ENCODE data around the gene CDK14. TPM values are rescaled to one million over a fixed set of nuclear protein-coding genes. Genes with fewer than 3 reads are reported as not detected.

Gene CDK14
- total RNA-seq, 1 experiment from 2014 or later: 57.9 TPM

DNA sequence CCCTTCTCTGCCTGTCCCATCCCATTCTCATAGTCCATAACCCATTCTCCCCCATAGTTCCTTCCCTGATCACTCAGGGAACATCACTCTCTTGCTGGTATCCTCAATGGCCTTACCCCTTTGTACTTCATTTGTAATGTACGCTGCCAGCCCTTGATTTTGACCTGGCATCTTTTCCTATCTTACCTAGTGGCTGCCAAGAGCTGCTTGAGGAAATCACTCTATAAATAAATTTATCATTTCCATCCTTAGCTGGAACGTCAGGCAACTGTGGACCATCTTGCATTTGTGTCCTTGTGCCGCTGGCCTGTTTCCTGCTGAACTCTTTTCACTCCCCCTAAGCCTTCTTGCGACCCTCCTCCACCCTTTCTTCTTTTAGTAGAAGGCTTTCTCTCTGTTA is 14.0 kb downstream of the CDK14 start:
- DNase-seq (ENCODE audit: low spot score) (no peak), ATAC-seq (no peak)
- H3K27me3 Mint-ChIP-seq (ENCODE audit: low read depth): no peaks in the 10 kb centered on the region
- H3K9me3 Mint-ChIP-seq: no peaks in the 10 kb centered on the region
- POLR2A ChIA-PET: no interaction called here
- peaks cover 49% of the 10 kb centered on the region for H3K4me1 Mint-ChIP-seq
- no peak overlapping the region for H3K4me3 Mint-ChIP-seq
- H3K36me3 Mint-ChIP-seq: no peaks in the 10 kb centered on the region
- CTCF ChIA-PET: no interaction called here
- no peak overlapping the region for H3K27ac Mint-ChIP-seq
- TF ChIP-seq, protein P1, sequence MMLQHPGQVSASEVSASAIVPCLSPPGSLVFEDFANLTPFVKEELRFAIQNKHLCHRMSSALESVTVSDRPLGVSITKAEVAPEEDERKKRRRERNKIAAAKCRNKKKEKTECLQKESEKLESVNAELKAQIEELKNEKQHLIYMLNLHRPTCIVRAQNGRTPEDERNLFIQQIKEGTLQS (CRISPR knock-in tag; conservative IDR thresholded peaks at IDR 0.05): no peak
- TF ChIP-seq ZNF263 (CRISPR knock-in tag; IDR thresholded peaks at IDR 0.05; ENCODE audit: low read depth): no peak
- TF ChIP-seq, protein P2, sequence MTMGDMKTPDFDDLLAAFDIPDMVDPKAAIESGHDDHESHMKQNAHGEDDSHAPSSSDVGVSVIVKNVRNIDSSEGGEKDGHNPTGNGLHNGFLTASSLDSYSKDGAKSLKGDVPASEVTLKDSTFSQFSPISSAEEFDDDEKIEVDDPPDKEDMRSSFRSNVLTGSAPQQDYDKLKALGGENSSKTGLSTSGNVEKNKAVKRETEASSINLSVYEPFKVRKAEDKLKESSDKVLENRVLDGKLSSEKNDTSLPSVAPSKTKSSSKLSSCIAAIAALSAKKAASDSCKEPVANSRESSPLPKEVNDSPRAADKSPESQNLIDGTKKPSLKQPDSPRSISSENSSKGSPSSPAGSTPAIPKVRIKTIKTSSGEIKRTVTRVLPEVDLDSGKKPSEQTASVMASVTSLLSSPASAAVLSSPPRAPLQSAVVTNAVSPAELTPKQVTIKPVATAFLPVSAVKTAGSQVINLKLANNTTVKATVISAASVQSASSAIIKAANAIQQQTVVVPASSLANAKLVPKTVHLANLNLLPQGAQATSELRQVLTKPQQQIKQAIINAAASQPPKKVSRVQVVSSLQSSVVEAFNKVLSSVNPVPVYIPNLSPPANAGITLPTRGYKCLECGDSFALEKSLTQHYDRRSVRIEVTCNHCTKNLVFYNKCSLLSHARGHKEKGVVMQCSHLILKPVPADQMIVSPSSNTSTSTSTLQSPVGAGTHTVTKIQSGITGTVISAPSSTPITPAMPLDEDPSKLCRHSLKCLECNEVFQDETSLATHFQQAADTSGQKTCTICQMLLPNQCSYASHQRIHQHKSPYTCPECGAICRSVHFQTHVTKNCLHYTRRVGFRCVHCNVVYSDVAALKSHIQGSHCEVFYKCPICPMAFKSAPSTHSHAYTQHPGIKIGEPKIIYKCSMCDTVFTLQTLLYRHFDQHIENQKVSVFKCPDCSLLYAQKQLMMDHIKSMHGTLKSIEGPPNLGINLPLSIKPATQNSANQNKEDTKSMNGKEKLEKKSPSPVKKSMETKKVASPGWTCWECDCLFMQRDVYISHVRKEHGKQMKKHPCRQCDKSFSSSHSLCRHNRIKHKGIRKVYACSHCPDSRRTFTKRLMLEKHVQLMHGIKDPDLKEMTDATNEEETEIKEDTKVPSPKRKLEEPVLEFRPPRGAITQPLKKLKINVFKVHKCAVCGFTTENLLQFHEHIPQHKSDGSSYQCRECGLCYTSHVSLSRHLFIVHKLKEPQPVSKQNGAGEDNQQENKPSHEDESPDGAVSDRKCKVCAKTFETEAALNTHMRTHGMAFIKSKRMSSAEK (CRISPR knock-in tag; IDR thresholded peaks at IDR 0.05; ENCODE audit: borderline replicate concordance): no peak
- TF ChIP-seq GTF2I (CRISPR knock-in tag; conservative IDR thresholded peaks at IDR 0.05): no peak
- TF ChIP-seq, protein P3, sequence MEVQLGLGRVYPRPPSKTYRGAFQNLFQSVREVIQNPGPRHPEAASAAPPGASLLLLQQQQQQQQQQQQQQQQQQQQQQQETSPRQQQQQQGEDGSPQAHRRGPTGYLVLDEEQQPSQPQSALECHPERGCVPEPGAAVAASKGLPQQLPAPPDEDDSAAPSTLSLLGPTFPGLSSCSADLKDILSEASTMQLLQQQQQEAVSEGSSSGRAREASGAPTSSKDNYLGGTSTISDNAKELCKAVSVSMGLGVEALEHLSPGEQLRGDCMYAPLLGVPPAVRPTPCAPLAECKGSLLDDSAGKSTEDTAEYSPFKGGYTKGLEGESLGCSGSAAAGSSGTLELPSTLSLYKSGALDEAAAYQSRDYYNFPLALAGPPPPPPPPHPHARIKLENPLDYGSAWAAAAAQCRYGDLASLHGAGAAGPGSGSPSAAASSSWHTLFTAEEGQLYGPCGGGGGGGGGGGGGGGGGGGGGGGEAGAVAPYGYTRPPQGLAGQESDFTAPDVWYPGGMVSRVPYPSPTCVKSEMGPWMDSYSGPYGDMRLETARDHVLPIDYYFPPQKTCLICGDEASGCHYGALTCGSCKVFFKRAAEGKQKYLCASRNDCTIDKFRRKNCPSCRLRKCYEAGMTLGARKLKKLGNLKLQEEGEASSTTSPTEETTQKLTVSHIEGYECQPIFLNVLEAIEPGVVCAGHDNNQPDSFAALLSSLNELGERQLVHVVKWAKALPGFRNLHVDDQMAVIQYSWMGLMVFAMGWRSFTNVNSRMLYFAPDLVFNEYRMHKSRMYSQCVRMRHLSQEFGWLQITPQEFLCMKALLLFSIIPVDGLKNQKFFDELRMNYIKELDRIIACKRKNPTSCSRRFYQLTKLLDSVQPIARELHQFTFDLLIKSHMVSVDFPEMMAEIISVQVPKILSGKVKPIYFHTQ (CRISPR knock-in tag; IDR thresholded peaks at IDR 0.05): no peak
- no peak for TF ChIP-seq GABPB1 (CRISPR knock-in tag; IDR thresholded peaks at IDR 0.05)
- no peak for TF ChIP-seq TEAD1 (CRISPR knock-in tag; IDR thresholded peaks at IDR 0.05)
- no peak for TF ChIP-seq KAT7 (CRISPR knock-in tag; IDR thresholded peaks at IDR 0.05; ENCODE audit: borderline replicate concordance)
- no peak for TF ChIP-seq OVOL2 (CRISPR knock-in tag; IDR thresholded peaks at IDR 0.05; ENCODE audit: borderline replicate concordance)
- no peak for TF ChIP-seq ELF4 (CRISPR knock-in tag; IDR thresholded peaks at IDR 0.05; ENCODE audit: low read depth)
- TF ChIP-seq TEAD4 (CRISPR knock-in tag; IDR thresholded peaks at IDR 0.05): no peak
- TF ChIP-seq SP1 (CRISPR knock-in tag; conservative IDR thresholded peaks at IDR 0.05): no peak
- TF ChIP-seq, protein P4, sequence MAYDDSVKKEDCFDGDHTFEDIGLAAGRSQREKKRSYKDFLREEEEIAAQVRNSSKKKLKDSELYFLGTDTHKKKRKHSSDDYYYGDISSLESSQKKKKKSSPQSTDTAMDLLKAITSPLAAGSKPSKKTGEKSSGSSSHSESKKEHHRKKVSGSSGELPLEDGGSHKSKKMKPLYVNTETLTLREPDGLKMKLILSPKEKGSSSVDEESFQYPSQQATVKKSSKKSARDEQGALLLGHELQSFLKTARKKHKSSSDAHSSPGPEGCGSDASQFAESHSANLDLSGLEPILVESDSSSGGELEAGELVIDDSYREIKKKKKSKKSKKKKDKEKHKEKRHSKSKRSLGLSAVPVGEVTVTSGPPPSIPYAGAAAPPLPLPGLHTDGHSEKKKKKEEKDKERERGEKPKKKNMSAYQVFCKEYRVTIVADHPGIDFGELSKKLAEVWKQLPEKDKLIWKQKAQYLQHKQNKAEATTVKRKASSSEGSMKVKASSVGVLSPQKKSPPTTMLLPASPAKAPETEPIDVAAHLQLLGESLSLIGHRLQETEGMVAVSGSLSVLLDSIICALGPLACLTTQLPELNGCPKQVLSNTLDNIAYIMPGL (CRISPR knock-in tag; IDR thresholded peaks at IDR 0.05): no peak
- TF ChIP-seq, protein P5, sequence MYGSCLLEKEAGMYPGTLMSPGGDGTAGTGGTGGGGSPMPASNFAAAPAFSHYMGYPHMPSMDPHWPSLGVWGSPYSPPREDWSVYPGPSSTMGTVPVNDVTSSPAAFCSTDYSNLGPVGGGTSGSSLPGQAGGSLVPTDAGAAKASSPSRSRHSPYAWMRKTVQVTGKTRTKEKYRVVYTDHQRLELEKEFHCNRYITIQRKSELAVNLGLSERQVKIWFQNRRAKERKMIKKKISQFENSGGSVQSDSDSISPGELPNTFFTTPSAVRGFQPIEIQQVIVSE (CRISPR knock-in tag; IDR thresholded peaks at IDR 0.05; ENCODE audit: borderline replicate concordance): no peak
- TF ChIP-seq, protein P6, sequence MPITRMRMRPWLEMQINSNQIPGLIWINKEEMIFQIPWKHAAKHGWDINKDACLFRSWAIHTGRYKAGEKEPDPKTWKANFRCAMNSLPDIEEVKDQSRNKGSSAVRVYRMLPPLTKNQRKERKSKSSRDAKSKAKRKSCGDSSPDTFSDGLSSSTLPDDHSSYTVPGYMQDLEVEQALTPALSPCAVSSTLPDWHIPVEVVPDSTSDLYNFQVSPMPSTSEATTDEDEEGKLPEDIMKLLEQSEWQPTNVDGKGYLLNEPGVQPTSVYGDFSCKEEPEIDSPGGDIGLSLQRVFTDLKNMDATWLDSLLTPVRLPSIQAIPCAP (CRISPR knock-in tag; IDR thresholded peaks at IDR 0.05): no peak
- TF ChIP-seq NFYB (CRISPR knock-in tag; conservative IDR thresholded peaks at IDR 0.05; ENCODE audit: low read depth): no peak
- TF ChIP-seq NFE2L1 (CRISPR knock-in tag; IDR thresholded peaks at IDR 0.05): no peak
- no peak for TF ChIP-seq NFATC4 (CRISPR knock-in tag; IDR thresholded peaks at IDR 0.05)
- TF ChIP-seq NR2C2 (CRISPR knock-in tag; IDR thresholded peaks at IDR 0.05): no peak
